K562 (cell line): ENCODE results near the gene PRND. TPM values are rescaled to one million over a fixed set of nuclear protein-coding genes. Genes with fewer than 3 reads are reported as not detected.
A peak's percentile ranks its signal among the peaks of the same experiment; 100 is the strongest.

Experiments
- ATAC-seq: fragments of 200-7000 bp; cut with Tn5 transposase; 3 replicates; pipeline ENCODE4 v1.9.1; 2020; ENCODE audit warnings: moderate library complexity
- BruUV-seq: library from RNA; stranded (reverse); fragments of 400-500 nt; replicated peaks from 2 replicates; lab custom pipeline; 2021; lab: Mats Ljungman, UMichigan
- CTCF ChIA-PET: fragments of 300-600 bp; formaldehyde crosslinking; extraction: SDS; loops from one replicate; lab custom pipeline; 2021; ENCODE audit warnings: low intra/inter-chr PET ratio; lab: Yijun Ruan, JAX
- POLR2A ChIA-PET: fragments of 300-600, 350-650 bp; sonication (Branson Sonifier 250); formaldehyde crosslinking; extraction: SDS; loops from one replicate; lab custom pipeline; 2021; ENCODE audit warnings: antibody characterized with exemption, inconsistent platforms; lab: Yijun Ruan, JAX
- DNase-seq, 4 experiments: peaks; one replicate each; pipeline versions ENCODE4 v3.0.0 to v3.0.0-alpha.2; 2011 to 2018; ENCODE audit warnings: low spot score in 3 of 4, mixed read lengths in 3 of 4; ENCODE audit errors: extremely low read depth in 1 of 4
- FAIRE-seq: peaks from 2 replicates; lab custom pipeline; 2011; peaks lifted over from hg19 to GRCh38; lab: Jason Lieb, UNC
- H2AFZ ChIP-seq: 2 replicates; pipeline ENCODE4 v1.6.0; 2011; ENCODE audit warnings: low read depth, low read length, control low read depth, inconsistent platforms
- H3K27ac ChIP-seq: fragments of 200-600 bp; 3 replicates; pipeline ENCODE4 v1.8.0; 2011; ENCODE audit warnings: low read depth, mild to moderate bottlenecking, control low read depth, inconsistent platforms, low read length, moderate library complexity, mixed read lengths; ENCODE audit errors: extremely low read depth
- H3K27me3 ChIP-seq, 2 experiments: fragments of 300-600 bp in 1 of 2; 2 replicates in 1 of 2; 3 replicates in 1 of 2; pipeline versions ENCODE4 v1.6.0 to v1.8.0; 2011; ENCODE audit warnings: inconsistent platforms in 2 of 2, low read length in 2 of 2, mild to moderate bottlenecking in 1 of 2, mixed read lengths in 1 of 2, moderate library complexity in 1 of 2; ENCODE audit not compliant: control insufficient read depth in 2 of 2, insufficient read depth in 2 of 2
- H3K36me3 ChIP-seq: fragments of 300-600 bp; 3 replicates; pipeline ENCODE4 v1.8.0; 2011; ENCODE audit warnings: mild to moderate bottlenecking, low read length, inconsistent platforms; ENCODE audit not compliant: control insufficient read depth, insufficient read depth
- H3K4me1 ChIP-seq, 2 experiments: fragments of 200-600 bp in 1 of 2; replicated peaks in 1 of 2; 2 replicates in 1 of 2; 3 replicates in 1 of 2; pipeline versions ENCODE4 v1.5.1 to v1.8.0; 2011; ENCODE audit warnings: inconsistent platforms in 2 of 2, low read length in 2 of 2, mild to moderate bottlenecking in 1 of 2, mixed read lengths in 1 of 2, moderate library complexity in 1 of 2; ENCODE audit not compliant: control insufficient read depth in 2 of 2, insufficient read depth in 2 of 2
- H3K4me2 ChIP-seq: 2 replicates; pipeline ENCODE4 v1.6.1; 2011; ENCODE audit warnings: low read length, control low read depth, inconsistent platforms, mixed read lengths; ENCODE audit not compliant: insufficient read depth
- H3K4me3 ChIP-seq: fragments of 200-600 bp; sonication (generic), shearing (Covaris generic); 2 replicates; pipeline ENCODE4 v1.5.1; 2016; ENCODE audit warnings: control low read depth, inconsistent platforms
- H3K79me2 ChIP-seq: fragments of 200-600 bp; 3 replicates; pipeline ENCODE4 v1.8.0; 2011; ENCODE audit warnings: low read length, inconsistent platforms; ENCODE audit not compliant: control insufficient read depth, insufficient read depth
- H3K9ac ChIP-seq, 2 experiments: 2 replicates each; pipeline versions ENCODE4 v1.6.0 to v1.6.1; 2011; ENCODE audit warnings: low read depth in 2 of 2, low read length in 2 of 2, control low read depth in 1 of 2, inconsistent platforms in 1 of 2, mild to moderate bottlenecking in 1 of 2, mixed read lengths in 1 of 2; ENCODE audit not compliant: insufficient read depth in 1 of 2
- H3K9me1 ChIP-seq: one replicate; pipeline ENCODE4 v1.6.0; 2011; ENCODE audit warnings: inconsistent platforms, mild to moderate bottlenecking, low read length, moderate library complexity; ENCODE audit not compliant: control insufficient read depth, insufficient read depth
- H3K9me3 ChIP-seq: replicated peaks from 2 replicates; pipeline ENCODE4 v1.5.1; 2011; ENCODE audit warnings: low read depth, low read length, inconsistent platforms; ENCODE audit not compliant: control insufficient read depth, insufficient read depth
- H4K20me1 ChIP-seq: replicated peaks from 2 replicates; pipeline ENCODE4 v1.6.1; 2011; ENCODE audit warnings: low read length, inconsistent platforms, mixed read lengths; ENCODE audit not compliant: control insufficient read depth, insufficient read depth
- ATF7 ChIP-seq: fragments of 450-650 bp; IDR thresholded peaks from 2 replicates; pipeline ENCODE4 v1.7.1; 2014; ENCODE audit warnings: mild to moderate bottlenecking, moderate library complexity
- BHLHE40 ChIP-seq: IDR thresholded peaks from 2 replicates; pipeline ENCODE4 v1.6.1; 2011; ENCODE audit warnings: low read length, improper control_type of control experiment
- CREBBP ChIP-seq: IDR thresholded peaks from one replicate; pipeline ENCODE4 v1.6.1; 2012; ENCODE audit warnings: low read depth, mild to moderate bottlenecking, control low read depth, inconsistent platforms, low read length
- FOSL1 ChIP-seq: fragments of 200-800 bp; sonication (Bioruptor generic); conservative IDR thresholded peaks from 2 replicates; pipeline ENCODE4 v1.6.1; 2016; ENCODE audit warnings: missing genetic modification characterization, missing compliant biosample characterization
- HNRNPK ChIP-seq: fragments of 200-400 bp; formaldehyde crosslinking; IDR thresholded peaks from one replicate; pipeline ENCODE4 v1.6.1; 2018; ENCODE audit warnings: mild to moderate bottlenecking, low read depth, low read length; ENCODE audit not compliant: poor library complexity, severe bottlenecking
- ZNF134 ChIP-seq: fragments of 250-450 bp; sonication (Bioruptor Pico); conservative IDR thresholded peaks from 2 replicates; pipeline ENCODE4 v1.4.0; 2020
- WGBS: fragments of 100-300 bp; shearing (Covaris generic); methylation state at CpG from one replicate; pipeline ENCODE4 v1.1.6; 2016; ENCODE audit warnings: low coverage, mixed read lengths; ENCODE audit not compliant: insufficient coverage; ENCODE audit errors: missing lambda C conversion rate; 5-methylcytosine and 5-hydroxymethylcytosine counted together
- in situ Hi-C: fragments of 300-500 bp; cut with MboI; formaldehyde crosslinking; loops from 4 replicates; pipeline ENCODE4 v1.15.0; 2018; ENCODE audit warnings: inconsistent platforms, mixed read lengths
- intact Hi-C: fragments of 100-400 bp; cut with micrococcal nuclease; formaldehyde crosslinking; loops from 2 replicates; pipeline ENCODE4 v1.14.2; 2022
- polyA plus RNA-seq, 8 experiments: library from polyadenylated mRNA; depleted of rRNA in 4 of 8; stranded (reverse) in 5 of 8; unstranded in 3 of 8; fragments of >200 nt; fragmentation: Nextera tagmentation in 2 of 8; fragmentation: Illumina TruSeq in 1 of 8; extraction: Ambion mirVana in 2 of 8; extraction: Trizol in 1 of 8; gene quantifications; 2 replicates each; pipeline versions ENCODE4 v1.2.1 to v1.2.3, GENCODE V29; 2011 to 2014; ENCODE audit warnings: inconsistent platforms in 1 of 8, missing spikeins in 1 of 8
- total RNA-seq, 7 experiments: library from RNA; depleted of rRNA in 6 of 7; stranded (reverse); fragments of >200 nt in 6 of 7; fragmentation: Illumina TruSeq in 2 of 7; extraction: Trizol in 2 of 7; gene quantifications; 2 replicates each; pipeline versions ENCODE4 v1.2.1 to v1.2.3, GENCODE V29; 2011 to 2021; ENCODE audit warnings: low replicate concordance in 1 of 7
- TF ChIP-seq, protein P1 (sequence below): fragments of 450-650 bp; formaldehyde crosslinking; IDR thresholded peaks from 2 replicates; pipeline ENCODE4 v1.4.0; 2020; ENCODE audit warnings: mild to moderate bottlenecking
- TF ChIP-seq, protein P2 (sequence below), 2 experiments: fragments of 450-650 bp in 1 of 2; sonication (generic) in 1 of 2; formaldehyde crosslinking in 1 of 2; IDR thresholded peaks in 1 of 2; conservative IDR thresholded peaks in 1 of 2; 2 replicates each; pipeline versions ENCODE4 v1.6.1 to v1.8.1; 2016 to 2023; ENCODE audit warnings: mild to moderate bottlenecking in 2 of 2, moderate library complexity in 2 of 2, inconsistent platforms in 1 of 2, missing genetic modification reagents in 1 of 2
- TF ChIP-seq, protein P3 (sequence below): fragments of 250-450 bp; sonication (Bioruptor Pico); IDR thresholded peaks from 2 replicates; pipeline ENCODE4 v1.4.0; 2020

Gene PRND
- total and polyA plus RNA-seq, 9 of the 15 experiments (the other 6 are each of a cell fraction or from before 2014, with no cell fraction given): not detected

DNA sequence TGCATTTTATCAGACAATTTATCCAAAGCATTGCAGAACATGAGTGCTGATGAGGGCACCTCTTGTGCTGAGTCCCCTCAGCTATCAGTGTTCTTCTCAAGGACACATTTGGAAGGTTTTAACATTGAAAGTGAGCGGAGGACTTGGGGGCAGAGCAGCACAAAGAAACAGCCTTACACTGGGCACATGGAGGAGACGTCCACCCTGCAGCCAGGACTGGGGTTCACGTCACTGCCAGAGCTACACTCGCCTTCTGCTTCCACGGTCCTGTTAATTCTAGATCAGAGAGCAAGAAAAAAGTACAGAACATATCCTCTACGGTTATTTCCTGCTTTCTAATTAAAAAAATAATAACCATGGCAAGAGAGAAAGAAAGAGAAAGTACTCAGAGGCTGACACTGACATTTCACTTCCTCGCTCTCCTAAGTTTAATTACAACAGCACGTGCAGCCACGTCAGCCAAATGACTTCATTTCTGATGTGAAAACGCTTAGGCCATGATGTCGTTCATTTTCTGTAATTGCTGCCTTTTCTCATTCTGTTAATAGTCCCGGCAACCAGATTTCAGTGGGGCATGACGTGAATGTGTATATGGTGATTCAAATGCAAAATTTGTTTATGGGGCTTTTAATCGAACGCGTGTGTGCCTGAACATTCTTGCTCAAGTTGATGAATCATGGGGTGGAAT is 5.1 kb downstream of the PRND start:
- Histone ChIP-seq H2AFZ (no peak overlapping the region), H3K4me1 (no peaks in the 10 kb centered on the region), H3K4me2 (no peak overlapping the region), H4K20me1 (no peaks in the 10 kb centered on the region), H3K79me2 (no peaks in the 10 kb centered on the region), H3K9me1 (no peaks in the 10 kb centered on the region), H3K27ac (no peak overlapping the region), H3K36me3 (no peaks in the 10 kb centered on the region), H3K27me3 (peaks cover 0 to 42% of the 10 kb centered on the region in 2 experiments; a peak in 2 of 5 replicates), H3K4me3 (no peak overlapping the region), H3K9ac (no peak overlapping the region), H3K9me3 (no peaks in the 10 kb centered on the region)
- intact Hi-C loops (no loop called here), in situ Hi-C loops (no loop called here)
- no peak for ATAC-seq
- 2% methylated on average over 16 of the region's 16 CpGs for WGBS
- ChIA-PET POLR2A (no interaction called here), CTCF (no interaction called here)
- BruUV-seq: no TSS peak
- no peak for FAIRE-seq
- no peak for DNase-seq
- TF ChIP-seq, protein P1, sequence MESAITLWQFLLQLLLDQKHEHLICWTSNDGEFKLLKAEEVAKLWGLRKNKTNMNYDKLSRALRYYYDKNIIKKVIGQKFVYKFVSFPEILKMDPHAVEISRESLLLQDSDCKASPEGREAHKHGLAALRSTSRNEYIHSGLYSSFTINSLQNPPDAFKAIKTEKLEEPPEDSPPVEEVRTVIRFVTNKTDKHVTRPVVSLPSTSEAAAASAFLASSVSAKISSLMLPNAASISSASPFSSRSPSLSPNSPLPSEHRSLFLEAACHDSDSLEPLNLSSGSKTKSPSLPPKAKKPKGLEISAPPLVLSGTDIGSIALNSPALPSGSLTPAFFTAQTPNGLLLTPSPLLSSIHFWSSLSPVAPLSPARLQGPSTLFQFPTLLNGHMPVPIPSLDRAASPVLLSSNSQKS: no peak
- TF ChIP-seq FOSL1: 0 out of 2 replicates have a peak, but pooled peaks have one; percentile 15
- TF ChIP-seq, protein P2, sequence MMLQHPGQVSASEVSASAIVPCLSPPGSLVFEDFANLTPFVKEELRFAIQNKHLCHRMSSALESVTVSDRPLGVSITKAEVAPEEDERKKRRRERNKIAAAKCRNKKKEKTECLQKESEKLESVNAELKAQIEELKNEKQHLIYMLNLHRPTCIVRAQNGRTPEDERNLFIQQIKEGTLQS (IDR thresholded peaks at IDR 0.05): peak; percentile 63
- TF ChIP-seq, protein P2 (CRISPR knock-in tag; conservative IDR thresholded peaks at IDR 0.05): no peak
- no peak for TF ChIP-seq ZNF134
- TF ChIP-seq HNRNPK: no peak
- peak; percentile 33; the same call in 1 of the 2 replicates for TF ChIP-seq ATF7
- TF ChIP-seq BHLHE40: peak; percentile 73
- TF ChIP-seq, protein P3, sequence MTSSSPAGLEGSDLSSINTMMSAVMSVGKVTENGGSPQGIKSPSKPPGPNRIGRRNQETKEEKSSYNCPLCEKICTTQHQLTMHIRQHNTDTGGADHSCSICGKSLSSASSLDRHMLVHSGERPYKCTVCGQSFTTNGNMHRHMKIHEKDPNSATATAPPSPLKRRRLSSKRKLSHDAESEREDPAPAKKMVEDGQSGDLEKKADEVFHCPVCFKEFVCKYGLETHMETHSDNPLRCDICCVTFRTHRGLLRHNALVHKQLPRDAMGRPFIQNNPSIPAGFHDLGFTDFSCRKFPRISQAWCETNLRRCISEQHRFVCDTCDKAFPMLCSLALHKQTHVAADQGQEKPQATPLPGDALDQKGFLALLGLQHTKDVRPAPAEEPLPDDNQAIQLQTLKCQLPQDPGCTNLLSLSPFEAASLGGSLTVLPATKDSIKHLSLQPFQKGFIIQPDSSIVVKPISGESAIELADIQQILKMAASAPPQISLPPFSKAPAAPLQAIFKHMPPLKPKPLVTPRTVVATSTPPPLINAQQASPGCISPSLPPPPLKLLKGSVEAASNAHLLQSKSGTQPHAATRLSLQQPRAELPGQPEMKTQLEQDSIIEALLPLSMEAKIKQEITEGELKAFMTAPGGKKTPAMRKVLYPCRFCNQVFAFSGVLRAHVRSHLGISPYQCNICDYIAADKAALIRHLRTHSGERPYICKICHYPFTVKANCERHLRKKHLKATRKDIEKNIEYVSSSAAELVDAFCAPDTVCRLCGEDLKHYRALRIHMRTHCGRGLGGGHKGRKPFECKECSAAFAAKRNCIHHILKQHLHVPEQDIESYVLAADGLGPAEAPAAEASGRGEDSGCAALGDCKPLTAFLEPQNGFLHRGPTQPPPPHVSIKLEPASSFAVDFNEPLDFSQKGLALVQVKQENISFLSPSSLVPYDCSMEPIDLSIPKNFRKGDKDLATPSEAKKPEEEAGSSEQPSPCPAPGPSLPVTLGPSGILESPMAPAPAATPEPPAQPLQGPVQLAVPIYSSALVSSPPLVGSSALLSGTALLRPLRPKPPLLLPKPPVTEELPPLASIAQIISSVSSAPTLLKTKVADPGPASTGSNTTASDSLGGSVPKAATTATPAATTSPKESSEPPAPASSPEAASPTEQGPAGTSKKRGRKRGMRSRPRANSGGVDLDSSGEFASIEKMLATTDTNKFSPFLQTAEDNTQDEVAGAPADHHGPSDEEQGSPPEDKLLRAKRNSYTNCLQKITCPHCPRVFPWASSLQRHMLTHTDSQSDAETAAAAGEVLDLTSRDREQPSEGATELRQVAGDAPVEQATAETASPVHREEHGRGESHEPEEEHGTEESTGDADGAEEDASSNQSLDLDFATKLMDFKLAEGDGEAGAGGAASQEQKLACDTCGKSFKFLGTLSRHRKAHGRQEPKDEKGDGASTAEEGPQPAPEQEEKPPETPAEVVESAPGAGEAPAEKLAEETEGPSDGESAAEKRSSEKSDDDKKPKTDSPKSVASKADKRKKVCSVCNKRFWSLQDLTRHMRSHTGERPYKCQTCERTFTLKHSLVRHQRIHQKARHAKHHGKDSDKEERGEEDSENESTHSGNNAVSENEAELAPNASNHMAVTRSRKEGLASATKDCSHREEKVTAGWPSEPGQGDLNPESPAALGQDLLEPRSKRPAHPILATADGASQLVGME (CRISPR knock-in tag): no peak
- TF ChIP-seq CREBBP: no peak
